Epithelial cell of proximal tubule (primary cell): ENCODE data around the gene ADAMTSL1. TPM values are rescaled to one million over a fixed set of nuclear protein-coding genes. Genes with fewer than 3 reads are reported as not detected.

ENCODE experiments used
- DNase-seq: peaks from one replicate; pipeline ENCODE4 v3.0.0-alpha.2; 2011; ENCODE audit warnings: low read depth
- H3K4me3 ChIP-seq: 2 replicates; pipeline ENCODE4 v1.5.1; 2011; ENCODE audit warnings: low read depth, mild to moderate bottlenecking, low read length
- CTCF ChIP-seq: conservative IDR thresholded peaks from 2 replicates; pipeline ENCODE4 v1.5.1; 2012; ENCODE audit warnings: low read depth, mild to moderate bottlenecking, low read length
- total RNA-seq: library from RNA; depleted of rRNA; stranded (reverse); fragments of >200 nt; gene quantifications from 2 replicates; pipeline ENCODE4 v1.2.3, GENCODE V29; 2015

Gene ADAMTSL1
- total RNA-seq, 1 donor from 2014 or later: 2.8 TPM

GRCh38 chr9:18495065-18495464, 21.1 kb downstream of the ADAMTSL1 start:
- DNase-seq: no peak
- no peak for TF ChIP-seq CTCF
- H3K4me3 ChIP-seq: no peak overlapping the region

- no peak for TF ChIP-seq CTCF
- no peak for DNase-seq
- H3K4me3 ChIP-seq: no peak overlapping the region
Measured at GRCh38 chr9:18496256-18497000, 22.5 kb downstream of the ADAMTSL1 start.

- TF ChIP-seq CTCF: no peak
- DNase-seq: no peak
- H3K4me3 ChIP-seq: no peak overlapping the region
Measured at GRCh38 chr9:18499062-18499461, 25.1 kb downstream of the ADAMTSL1 start.

- no peak for DNase-seq
- no peak overlapping the region for H3K4me3 ChIP-seq
- no peak for TF ChIP-seq CTCF
Measured at GRCh38 chr9:18499980-18500379, 26.0 kb downstream of the ADAMTSL1 start.

GRCh38 chr9:18500451-18500850, 26.5 kb downstream of the ADAMTSL1 start:
- DNase-seq: no peak
- no peak overlapping the region for H3K4me3 ChIP-seq
- no peak for TF ChIP-seq CTCF

GRCh38 chr9:18501949-18502348, 28.0 kb downstream of the ADAMTSL1 start:
- H3K4me3 ChIP-seq: no peak overlapping the region
- no peak for DNase-seq
- no peak for TF ChIP-seq CTCF

GRCh38 chr9:18502546-18502945, 28.6 kb downstream of the ADAMTSL1 start:
- DNase-seq: no peak
- no peak overlapping the region for H3K4me3 ChIP-seq
- no peak for TF ChIP-seq CTCF
